ENCODE measurements around the gene FGD4.
"Not testable (repeated sequence)": the region's sequence is repeated elsewhere in the genome, so short reads cannot be mapped to it uniquely, and the experiment has no call there.

Gene FGD4

GRCh38 chr12:32496946-32497345 is 97.6 kb downstream of the FGD4 start:
- DNase-seq = no peak

DNA sequence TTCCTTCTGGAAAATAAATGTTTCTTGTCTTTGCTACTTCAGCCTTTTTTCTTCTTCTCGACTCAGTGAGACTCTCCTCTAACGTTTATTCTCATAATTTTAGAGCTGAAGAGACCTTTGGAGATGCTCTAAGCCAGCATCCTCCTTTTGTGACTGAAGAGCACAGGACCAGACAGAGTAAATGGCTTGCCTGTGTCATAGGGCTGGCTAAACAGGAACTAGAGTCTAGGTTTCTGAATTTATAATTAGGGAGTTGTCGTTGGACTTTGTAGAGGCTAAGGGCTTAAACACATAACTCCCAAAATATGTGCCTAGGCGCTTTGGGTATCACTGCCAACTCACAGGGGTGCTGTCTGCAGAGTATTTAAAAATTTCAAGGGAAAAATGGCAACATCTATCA is 98.5 kb downstream of the FGD4 start:
- DNase-seq = no peak

DNA sequence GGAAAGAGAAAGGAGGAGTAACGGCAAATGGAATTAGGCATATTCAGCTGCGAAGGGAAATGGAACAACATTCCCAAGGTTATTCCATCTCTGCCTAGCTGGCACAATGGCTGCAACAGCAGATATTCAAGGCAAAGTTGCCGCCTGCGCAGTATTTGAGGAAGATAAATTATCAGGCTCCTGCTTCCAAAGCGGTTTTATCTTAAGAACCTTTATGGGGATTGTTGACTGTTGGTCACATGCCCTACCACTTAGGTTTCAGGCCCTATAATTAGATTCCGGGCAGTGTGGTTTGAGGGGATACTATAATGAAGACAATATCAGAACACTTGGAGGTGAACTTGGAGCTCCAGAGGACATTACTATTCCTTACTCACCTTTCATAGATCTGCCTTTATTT is 99.7 kb downstream of the FGD4 start:
- no peak for DNase-seq

- peak; percentile 81 for DNase-seq
These were observed 102.5 kb downstream of the FGD4 start for GRCh38 chr12:32501835-32502333.

- DNase-seq = no peak
These were observed 103.5 kb downstream of the FGD4 start for GRCh38 chr12:32502693-32503502.

DNA sequence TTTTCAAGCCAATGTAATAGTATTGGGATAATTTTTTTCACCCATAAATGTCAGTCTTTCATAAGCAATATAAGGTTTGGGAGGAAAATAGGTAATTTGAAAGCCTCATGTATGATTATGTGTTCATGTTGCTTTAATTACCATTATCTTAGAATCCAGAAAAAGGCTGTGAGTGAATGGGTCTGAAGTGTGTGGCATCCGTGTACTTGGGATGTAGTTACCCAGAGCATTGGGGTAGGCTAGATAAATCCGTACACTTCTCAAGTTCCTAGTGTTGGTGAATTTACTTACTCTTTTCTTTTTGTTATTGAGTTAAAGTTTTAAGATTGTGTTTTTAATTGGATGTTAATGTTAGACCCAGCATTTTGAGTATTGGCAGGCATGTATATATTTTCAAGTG is 104.4 kb downstream of the FGD4 start:
- no peak for DNase-seq

GRCh38 chr12:32504591-32504990 is 105.2 kb downstream of the FGD4 start:
- DNase-seq = no peak

DNA sequence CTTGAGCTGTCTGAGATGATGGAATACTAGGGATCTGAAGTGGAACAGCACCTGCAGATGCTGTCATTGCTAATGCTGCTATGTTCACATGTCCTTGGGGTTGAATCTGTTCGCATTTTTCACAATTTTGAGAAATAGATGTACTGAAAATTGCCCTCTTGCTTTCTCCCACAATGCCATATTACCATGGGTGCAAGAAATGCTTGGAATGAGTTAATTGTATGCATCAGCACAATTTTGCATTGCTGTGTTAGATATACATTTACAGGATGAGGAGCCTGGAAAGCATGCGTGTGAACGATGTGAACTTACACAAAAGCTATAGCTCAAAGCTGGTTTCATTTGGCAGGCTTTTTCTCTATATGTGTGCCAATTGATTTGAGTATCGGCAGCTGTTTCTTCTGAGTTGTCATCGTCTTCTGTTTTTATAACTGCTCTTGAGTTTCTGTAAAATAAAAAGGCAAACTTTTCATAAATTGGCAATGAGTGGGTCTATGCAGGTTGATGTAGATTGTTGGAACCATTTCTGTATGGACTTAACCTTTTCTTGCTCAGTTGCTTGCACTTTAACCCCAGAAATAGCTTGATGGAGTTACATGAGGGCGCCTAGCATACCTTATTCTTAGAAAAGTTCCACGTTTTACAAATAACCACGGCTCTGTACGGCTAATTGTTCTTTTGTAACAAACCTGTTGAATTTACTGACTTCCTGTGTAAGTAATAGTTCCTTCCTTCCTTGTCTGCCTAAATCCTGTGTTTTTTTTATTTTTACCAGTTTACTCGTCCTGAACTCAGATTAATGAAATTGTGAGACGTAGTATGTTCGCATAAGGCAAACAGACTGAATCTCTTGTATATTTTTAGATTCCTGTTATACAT is 105.9 kb downstream of the FGD4 start:
- DNase-seq = no peak

DNA sequence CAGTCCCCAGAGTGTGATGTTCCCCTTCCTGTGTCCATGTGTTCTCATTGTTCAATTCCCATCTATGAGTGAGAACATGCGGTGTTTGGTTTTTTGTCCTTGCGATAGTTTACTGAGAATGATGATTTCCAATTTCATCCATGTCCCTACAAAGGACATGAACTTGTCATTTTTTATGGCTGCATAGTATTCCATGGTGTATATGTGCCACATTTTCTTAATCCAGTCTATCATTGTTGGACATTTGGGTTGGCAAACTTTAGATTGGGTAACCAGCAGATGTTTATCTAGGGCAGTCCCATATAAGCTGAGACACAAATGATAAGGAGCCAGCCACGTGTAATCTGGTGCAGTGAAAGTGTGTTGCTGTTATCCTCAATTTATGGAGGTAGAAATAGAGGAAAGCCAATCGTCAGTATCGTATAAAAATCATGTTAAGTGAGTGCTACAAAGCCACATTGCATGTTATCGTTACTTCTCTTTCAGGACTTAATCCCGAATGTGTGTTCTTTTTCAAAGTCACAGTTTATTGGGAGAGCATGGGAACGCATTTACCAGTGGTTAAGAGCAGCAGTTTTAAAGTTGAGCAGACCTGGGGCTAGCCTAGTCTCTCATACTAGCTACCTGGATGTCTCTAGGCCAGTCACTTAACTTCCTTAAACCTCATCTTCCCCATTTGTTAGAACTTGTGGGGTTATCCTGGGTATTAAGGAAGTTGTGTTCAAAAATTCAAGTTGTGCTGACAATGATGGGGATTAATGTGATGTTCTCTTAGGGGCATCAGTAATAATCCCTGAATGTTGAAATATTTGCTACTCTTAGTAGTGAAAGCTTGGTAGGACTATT is 108.0 kb downstream of the FGD4 start:
- not testable (repeated sequence) for DNase-seq

DNA sequence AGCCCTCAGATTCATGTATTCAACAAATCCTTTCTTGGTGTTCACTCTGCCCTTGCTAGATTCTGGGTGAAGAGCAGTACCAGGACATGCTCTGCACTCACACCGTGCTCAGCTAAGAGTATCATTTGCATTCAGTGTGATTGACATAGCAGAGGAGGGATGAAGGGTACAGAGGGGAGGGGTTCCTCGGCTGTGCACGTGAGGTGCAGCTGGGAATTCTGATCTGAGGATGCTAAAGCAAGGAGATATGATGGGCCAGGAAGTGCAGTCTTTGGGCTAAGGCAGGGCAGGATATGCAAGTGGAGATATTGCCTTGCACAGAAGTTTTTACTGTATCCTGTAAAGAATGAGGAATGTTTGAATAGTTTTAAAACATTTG is 108.6 kb downstream of the FGD4 start:
- no peak for DNase-seq

- DNase-seq = no peak
These were observed 109.3 kb downstream of the FGD4 start for GRCh38 chr12:32508626-32509025.

DNA sequence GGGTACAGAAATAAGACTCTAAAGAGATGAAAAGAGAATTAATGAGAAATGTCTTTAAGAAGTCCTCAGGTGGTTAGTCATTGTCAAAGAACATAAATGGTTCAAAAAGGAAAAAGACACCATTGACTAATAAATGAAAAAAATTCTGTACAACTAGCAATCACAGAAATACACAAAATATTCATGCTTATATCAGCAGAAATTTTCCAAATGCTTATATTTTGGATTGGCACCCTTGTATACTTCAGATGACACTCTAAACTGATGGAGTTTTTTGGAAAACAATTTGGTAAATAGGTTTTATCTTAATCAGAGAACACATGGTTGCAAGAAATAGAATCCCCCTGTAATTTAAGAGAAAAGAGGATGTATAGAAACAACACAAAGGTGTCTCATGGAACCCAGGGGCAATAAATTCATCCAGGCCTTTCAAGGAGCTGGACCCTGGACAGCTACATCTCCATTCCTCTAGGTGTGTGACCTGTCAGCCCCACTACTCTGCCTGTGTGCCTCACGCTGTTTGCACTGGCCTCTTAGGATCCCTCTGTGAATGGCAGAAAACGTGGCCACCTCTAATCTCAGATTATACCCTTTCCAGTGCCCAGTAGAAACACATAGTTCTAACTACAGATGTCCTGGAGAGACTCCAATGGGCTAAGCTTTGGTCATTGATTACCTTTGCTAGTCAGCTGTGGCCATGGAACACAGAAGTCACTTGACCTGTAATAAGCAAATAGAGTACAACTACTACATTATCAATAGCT is 110.2 kb downstream of the FGD4 start:
- DNase-seq = no peak

- DNase-seq = not testable (repeated sequence)
These were observed 112.6 kb downstream of the FGD4 start for GRCh38 chr12:32511976-32512375.

GRCh38 chr12:32512379-32512778 is 113.0 kb downstream of the FGD4 start:
- DNase-seq = no peak

GRCh38 chr12:32512910-32513309 is 113.6 kb downstream of the FGD4 start:
- DNase-seq = no peak

- no peak for DNase-seq
These were observed 115.9 kb downstream of the FGD4 start for GRCh38 chr12:32515137-32515873.

GRCh38 chr12:32516230-32516629 is 116.9 kb downstream of the FGD4 start:
- DNase-seq = no peak

GRCh38 chr12:32517966-32518365 is 118.6 kb downstream of the FGD4 start:
- no peak for DNase-seq

- DNase-seq = no peak
These were observed 119.7 kb downstream of the FGD4 start for GRCh38 chr12:32519047-32519446.

DNA sequence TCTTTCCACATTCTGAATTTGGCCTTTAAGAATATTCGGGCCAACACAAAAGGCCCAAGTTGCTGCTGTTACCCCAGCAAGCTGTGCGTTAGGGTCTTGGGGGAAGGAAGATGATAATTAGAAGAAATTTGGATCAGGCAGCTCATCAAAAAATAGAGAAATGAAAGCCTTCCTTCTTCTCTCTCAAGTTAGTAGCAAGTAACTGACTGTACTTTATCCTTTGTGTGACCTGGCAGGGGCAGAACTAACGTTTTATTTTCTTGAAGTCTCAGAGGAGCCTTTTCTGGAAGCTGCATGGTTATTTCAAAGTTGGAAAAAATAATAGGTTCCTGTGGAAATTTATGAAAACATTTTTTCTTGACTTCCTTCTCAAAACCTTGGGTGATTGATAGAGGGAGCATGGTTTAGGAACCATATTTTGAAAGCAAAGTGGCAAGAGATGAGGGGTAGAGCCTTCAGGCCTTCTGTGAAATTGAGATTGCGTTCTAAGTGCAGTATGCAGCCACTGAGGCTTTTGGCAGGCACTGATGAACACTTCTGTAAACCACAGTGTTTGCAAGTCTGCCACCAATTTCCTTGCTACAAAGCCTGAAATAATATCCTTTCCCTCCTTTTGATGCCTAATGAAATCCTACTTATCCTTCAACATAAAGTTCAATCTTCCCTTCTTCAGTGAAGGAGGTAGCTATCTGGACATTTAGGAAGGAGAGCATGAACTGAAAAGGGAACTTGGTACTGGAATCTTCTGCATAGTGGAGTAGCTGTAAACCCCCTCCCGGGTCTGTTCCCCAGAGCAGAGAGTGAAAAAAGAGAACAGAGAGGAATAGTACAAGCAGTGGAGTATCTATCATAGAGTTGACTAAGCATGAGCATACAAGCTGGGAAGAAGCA is 123.2 kb downstream of the FGD4 start:
- no peak for DNase-seq

Data from NCI-H524 treated with DMSO at 0.1 percent for 48 hours (cell line).